SK-N-SH treated with all-trans-retinoic acid at 6 μM for 48 hours (cell line): ENCODE measurements around the gene MRTFA.

Experiments used
- ARNTL ChIP-seq: fragments of 450-650 bp; formaldehyde crosslinking; IDR thresholded peaks from 2 replicates; pipeline ENCODE4 v1.5.0; 2020; ENCODE audit warnings: low read depth, mild to moderate bottlenecking, moderate library complexity, borderline replicate concordance
- CSDC2 ChIP-seq: fragments of 250-450 bp; sonication (Bioruptor Pico); IDR thresholded peaks from 2 replicates; pipeline ENCODE4 v1.5.0; 2020; ENCODE audit warnings: mild to moderate bottlenecking, moderate library complexity
- ESRRG ChIP-seq: fragments of 250-450 bp; sonication (Bioruptor Pico); IDR thresholded peaks from 2 replicates; pipeline ENCODE4 v1.6.1; 2021; ENCODE audit warnings: mild to moderate bottlenecking
- RARB ChIP-seq: fragments of 250-450 bp; sonication (Bioruptor Pico); IDR thresholded peaks from 2 replicates; pipeline ENCODE4 v1.8.0; 2021; ENCODE audit warnings: mild to moderate bottlenecking, moderate library complexity

DNA sequence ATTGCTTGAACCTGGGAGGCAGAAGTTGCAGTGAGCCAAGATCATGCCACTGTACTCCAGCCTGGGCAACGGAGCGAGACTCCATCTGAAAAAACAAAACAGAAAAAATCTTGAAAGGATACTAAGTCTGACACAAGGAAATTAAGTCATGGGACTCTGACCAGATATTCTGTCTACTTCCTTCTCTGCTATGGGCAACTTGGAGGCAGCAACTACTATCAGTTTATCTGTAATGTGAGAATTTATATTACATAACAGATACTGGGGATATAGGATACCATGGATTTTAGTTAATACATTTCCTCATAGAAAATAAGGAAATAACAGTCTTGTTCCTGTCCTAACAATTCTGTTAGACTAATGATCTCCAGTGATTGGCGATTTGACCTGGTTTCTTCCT, 267.7 kb downstream of the MRTFA start:
- TF ChIP-seq ARNTL (CRISPR knock-in tag) (no peak), RARB (CRISPR knock-in tag) (no peak), CSDC2 (CRISPR knock-in tag) (no peak), ESRRG (CRISPR knock-in tag) (no peak)
